Right kidney (tissue), 1 donor: ENCODE data around the gene PODXL2.
A peak's percentile ranks its signal among the peaks of the same experiment; 100 is the strongest.
"Not testable (repeated sequence)": the region's sequence is repeated elsewhere in the genome, so short reads cannot be mapped to it uniquely, and the experiment has no call there.

Source experiments
- DNase-seq: peaks from one replicate; pipeline ENCODE4 v3.0.0-alpha.2; 2016

Gene PODXL2

GRCh38 chr3:127629467-127630403, 750 bp downstream of the PODXL2 start:
- DNase-seq, result peak; percentile 64

- DNase-seq, result no peak
These were observed 2.1 kb downstream of the PODXL2 start for GRCh38 chr3:127630811-127631714.

GRCh38 chr3:127632035-127632820, 3.2 kb downstream of the PODXL2 start:
- DNase-seq, result peak; percentile 33

GRCh38 chr3:127634653-127635052, 5.7 kb downstream of the PODXL2 start:
- no peak for DNase-seq

- DNase-seq, result no peak
These were observed 8.6 kb downstream of the PODXL2 start for GRCh38 chr3:127637546-127637945.

GRCh38 chr3:127637971-127638370, 9.0 kb downstream of the PODXL2 start:
- no peak for DNase-seq

- DNase-seq, result no peak
These were observed 10.4 kb downstream of the PODXL2 start for GRCh38 chr3:127639173-127640041.

- DNase-seq, result no peak
These were observed 11.0 kb downstream of the PODXL2 start for GRCh38 chr3:127640042-127640355.

- DNase-seq, result no peak
These were observed 15.8 kb downstream of the PODXL2 start for GRCh38 chr3:127644641-127645370.

GRCh38 chr3:127645371-127646015, 16.5 kb downstream of the PODXL2 start:
- DNase-seq, result no peak

- DNase-seq, result peak; percentile 37
These were observed 17.6 kb downstream of the PODXL2 start for GRCh38 chr3:127646501-127647046.

- peak; percentile 53 for DNase-seq
These were observed 18.3 kb downstream of the PODXL2 start for GRCh38 chr3:127647166-127647844.

GRCh38 chr3:127647845-127648204, 18.8 kb downstream of the PODXL2 start:
- no peak for DNase-seq

GRCh38 chr3:127650236-127650635, 21.3 kb downstream of the PODXL2 start:
- no peak for DNase-seq

GRCh38 chr3:127651516-127652172, 22.7 kb downstream of the PODXL2 start:
- no peak for DNase-seq

GRCh38 chr3:127652246-127652995, 23.4 kb downstream of the PODXL2 start:
- no peak for DNase-seq

GRCh38 chr3:127654374-127654773, 25.4 kb downstream of the PODXL2 start:
- DNase-seq, result no peak

GRCh38 chr3:127654993-127655392, 26.0 kb downstream of the PODXL2 start:
- DNase-seq, result not testable (repeated sequence)
